ENCODE data around the gene FOXA3. TPM values are rescaled to one million over a fixed set of nuclear protein-coding genes. Genes with fewer than 3 reads are reported as not detected.

FOXA3 gene
- polyA plus RNA-seq, 3 donors from 2014 or later = not detected

DNA sequence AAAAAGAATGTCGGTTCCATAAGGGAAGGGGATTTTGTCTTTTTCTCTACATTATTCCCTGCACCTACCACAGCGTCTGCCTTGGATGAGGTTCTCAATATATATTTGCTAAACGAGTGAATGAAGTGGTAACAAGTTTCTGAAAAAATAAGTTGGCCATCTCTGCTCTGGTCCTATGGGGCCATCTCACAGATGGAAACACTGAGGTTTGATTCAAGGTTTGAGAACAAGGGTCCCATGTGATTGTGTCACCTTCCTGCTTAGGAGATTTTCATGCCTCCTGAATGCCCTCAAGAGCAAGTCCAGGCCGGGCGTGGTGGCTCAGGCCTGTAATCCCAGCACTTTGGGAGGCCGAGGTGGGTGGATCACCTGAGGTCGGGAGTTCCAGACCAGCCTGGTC is 35.1 kb downstream of the FOXA3 start:
- no peak for DNase-seq
- no peak overlapping the region for H3K4me3 Mint-ChIP-seq
- H3K4me1 Mint-ChIP-seq = peaks cover 19 to 21% of the 10 kb centered on the region in 2 donors
- H3K36me3 Mint-ChIP-seq = peaks cover 8 to 14% (median 9%) of the 10 kb centered on the region in 3 donors
- H3K27me3 Mint-ChIP-seq (ENCODE audit: low read depth in 3 of 3) = peaks cover 8 to 11% (median 11%) of the 10 kb centered on the region in 3 donors
- H3K27ac Mint-ChIP-seq = no peak overlapping the region
- no peaks in the 10 kb centered on the region for H3K9me3 Mint-ChIP-seq

DNA sequence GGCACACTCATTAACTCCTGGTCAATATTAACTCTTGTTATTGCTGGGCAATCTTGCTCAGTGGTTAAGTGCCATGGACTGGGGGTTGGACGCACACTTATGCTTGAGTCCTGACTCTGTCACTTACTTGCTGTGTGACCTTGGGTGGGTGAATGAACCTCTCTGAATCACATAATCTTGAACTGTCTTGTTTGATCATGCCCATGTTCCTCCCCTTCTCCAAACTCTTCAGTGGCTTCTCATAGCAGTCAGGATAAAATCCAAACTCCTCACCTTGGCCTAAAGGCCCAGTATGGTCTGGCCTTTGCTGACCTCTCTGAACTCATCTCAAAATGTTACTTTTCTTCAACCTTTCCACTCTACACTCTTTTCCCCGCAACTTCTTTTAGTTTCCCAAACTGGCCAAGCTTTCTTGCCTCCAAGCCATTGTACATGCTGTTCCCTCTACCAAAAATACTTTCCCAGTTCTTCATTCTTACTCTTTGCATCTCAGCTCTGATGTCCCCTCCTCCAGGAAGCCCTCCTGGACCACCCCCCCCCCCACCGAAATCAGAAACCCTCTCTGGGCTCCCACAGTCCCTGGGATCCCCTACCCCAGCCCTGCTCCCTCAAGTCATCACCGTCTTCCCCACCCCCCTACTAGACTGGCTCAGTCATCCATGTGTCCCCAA is 35.9 kb downstream of the FOXA3 start:
- DNase-seq = no peak
- peaks cover 19 to 21% of the 10 kb centered on the region in 2 donors for H3K4me1 Mint-ChIP-seq
- H3K4me3 Mint-ChIP-seq = peak overlapping the region in 4 of 5 donors; percentile 44 to 56 (median 53)
- H3K27me3 Mint-ChIP-seq (ENCODE audit: low read depth in 3 of 3) = peaks cover 8 to 12% (median 11%) of the 10 kb centered on the region in 3 donors
- no peak overlapping the region for H3K27ac Mint-ChIP-seq
- H3K36me3 Mint-ChIP-seq = peaks cover 6 to 14% (median 9%) of the 10 kb centered on the region in 3 donors
- H3K9me3 Mint-ChIP-seq = no peaks in the 10 kb centered on the region

DNA sequence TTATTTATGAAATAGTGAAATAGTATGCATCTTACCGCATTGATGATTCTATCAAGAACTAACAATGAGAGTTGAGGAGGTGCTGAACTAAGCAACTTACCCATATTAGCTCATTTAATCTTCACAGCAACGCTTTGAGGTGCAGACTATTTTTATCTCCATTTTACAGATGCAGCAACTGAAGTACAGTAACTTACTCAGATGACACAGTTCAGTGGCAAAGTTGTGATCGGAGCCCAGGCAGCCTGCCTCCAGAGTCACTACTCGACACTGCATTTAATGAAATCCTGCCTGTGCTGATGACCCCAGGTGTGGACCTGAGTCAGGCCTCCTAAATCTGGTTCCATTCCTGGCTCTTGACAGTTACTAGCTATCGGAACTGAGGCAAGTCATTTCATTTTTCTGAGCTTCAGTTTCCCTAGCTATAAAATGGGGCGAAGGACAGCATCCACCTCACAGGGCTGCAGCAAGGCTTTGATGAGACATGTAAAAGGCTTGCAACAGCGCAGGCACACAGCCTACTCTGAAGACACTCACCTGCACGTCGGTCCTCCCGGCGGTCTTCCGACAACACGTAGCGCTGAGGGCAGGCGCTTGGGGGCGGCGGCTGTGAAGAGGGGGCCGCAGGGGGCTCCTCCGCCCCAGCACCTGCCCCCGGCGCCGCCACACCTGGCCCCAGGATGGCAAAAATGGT is 36.8 kb downstream of the FOXA3 start:
- Mint-ChIP-seq H3K27ac (peak overlapping the region in 1 of 6 donors; percentile 46), H3K4me3 (peak overlapping the region; percentile 43 to 64 (median 55))
- DNase-seq = no peak

DNA sequence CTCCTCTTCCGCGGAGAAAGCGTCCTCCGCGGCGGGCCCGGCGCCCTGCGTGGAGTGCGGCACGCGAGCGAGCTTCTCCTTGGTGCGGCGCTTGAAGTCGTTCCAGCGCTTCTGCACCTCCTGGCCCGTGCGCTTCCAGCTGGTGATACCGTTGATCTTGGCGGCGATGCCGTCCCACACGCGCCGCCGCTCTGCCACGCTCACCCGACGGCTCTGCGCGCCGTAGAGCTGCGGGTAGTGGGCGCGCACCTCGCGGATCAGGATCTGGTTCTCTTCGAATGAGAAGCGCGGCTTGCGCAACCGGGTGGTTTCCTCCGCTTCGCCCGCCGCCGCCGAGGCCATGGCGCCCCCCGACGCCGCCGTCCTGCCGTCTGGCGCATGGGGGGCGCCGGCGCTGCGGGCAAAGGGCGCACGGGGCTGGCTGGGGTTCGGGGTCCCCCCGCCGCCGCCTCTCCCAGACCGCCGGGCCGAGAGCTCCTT is 37.3 kb downstream of the FOXA3 start:
- peak overlapping the region in 3 of 5 donors; percentile 35 to 55 (median 44) for H3K4me3 Mint-ChIP-seq
- H3K27me3 Mint-ChIP-seq (ENCODE audit: low read depth in 3 of 3) = peaks cover 11 to 14% (median 12%) of the 10 kb centered on the region in 3 donors
- peaks cover 19 to 21% of the 10 kb centered on the region in 2 donors for H3K4me1 Mint-ChIP-seq
- H3K27ac Mint-ChIP-seq = peak overlapping the region in 2 of 6 donors; percentile 58 to 80
- H3K9me3 Mint-ChIP-seq = no peaks in the 10 kb centered on the region
- peak; percentile 37 to 43 (median 42) for DNase-seq
- peaks cover 0 to 14% (median 9%) of the 10 kb centered on the region in 3 donors for H3K36me3 Mint-ChIP-seq

More for the DNA sequence above, 36.8 kb downstream of the FOXA3 start:
- peaks cover 9 to 14% (median 12%) of the 10 kb centered on the region in 3 donors for H3K27me3 Mint-ChIP-seq (ENCODE audit: low read depth in 3 of 3)
- H3K9me3 Mint-ChIP-seq = no peaks in the 10 kb centered on the region
- peaks cover 0 to 14% (median 9%) of the 10 kb centered on the region in 3 donors for H3K36me3 Mint-ChIP-seq
- H3K4me1 Mint-ChIP-seq = peaks cover 19 to 21% of the 10 kb centered on the region in 2 donors

DNA sequence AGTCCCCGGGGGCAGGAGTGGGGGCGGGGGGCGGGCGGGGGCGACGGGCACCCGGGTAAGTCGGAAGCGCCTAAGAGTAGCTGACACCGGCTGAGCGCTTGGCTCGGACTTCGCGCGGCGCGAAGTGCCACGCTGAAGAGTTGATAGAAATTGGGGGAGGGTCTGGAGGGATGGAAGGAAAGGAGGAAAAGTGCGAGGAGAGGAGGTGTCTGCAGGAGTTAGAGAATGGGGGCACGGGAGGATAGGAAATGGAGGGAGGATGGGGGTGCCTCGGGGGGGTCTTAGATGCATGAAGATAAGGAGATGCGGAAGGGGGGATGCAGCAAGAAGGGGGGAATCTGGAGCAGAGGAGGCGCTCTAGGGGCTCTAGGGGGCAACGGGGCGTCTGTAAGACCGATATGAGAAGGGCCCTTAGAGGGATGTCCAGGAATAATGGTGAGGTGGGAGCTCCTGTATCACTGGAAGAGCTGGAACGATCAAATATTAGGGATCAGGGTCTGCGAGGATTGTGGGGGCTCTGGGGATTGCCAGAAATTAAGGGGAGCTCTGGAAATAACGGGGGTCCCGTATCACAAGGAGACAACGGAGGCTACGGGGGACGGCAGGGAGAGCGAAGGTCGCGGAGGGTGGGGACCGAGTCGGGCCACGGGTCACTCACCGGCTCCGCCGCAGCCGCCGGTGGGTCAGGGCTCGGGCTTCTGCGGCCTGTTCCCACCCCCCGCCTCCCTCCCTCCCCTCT is 38.0 kb downstream of the FOXA3 start, which contains the start of gene MYPOP:
MYPOP (minus strand) TSS at position 702 of the 739 bp plus-strand sequence. CDS start 840 bp downstream, outside the sequence.
- H3K36me3 Mint-ChIP-seq = peaks cover 0 to 14% (median 9%) of the 10 kb centered on the region in 3 donors
- no peaks in the 10 kb centered on the region for H3K9me3 Mint-ChIP-seq
- peak within 1 kb of the TSS; percentile 80 to 94 (median 88) for H3K27ac Mint-ChIP-seq
- H3K4me3 Mint-ChIP-seq = peak within 1 kb of the TSS; percentile 93 to 98 (median 96)
- DNase-seq = no peak
- H3K4me1 Mint-ChIP-seq = peaks cover 19 to 21% of the 10 kb centered on the region in 2 donors
- peaks cover 11 to 14% (median 12%) of the 10 kb centered on the region in 3 donors for H3K27me3 Mint-ChIP-seq (ENCODE audit: low read depth in 3 of 3)

DNA sequence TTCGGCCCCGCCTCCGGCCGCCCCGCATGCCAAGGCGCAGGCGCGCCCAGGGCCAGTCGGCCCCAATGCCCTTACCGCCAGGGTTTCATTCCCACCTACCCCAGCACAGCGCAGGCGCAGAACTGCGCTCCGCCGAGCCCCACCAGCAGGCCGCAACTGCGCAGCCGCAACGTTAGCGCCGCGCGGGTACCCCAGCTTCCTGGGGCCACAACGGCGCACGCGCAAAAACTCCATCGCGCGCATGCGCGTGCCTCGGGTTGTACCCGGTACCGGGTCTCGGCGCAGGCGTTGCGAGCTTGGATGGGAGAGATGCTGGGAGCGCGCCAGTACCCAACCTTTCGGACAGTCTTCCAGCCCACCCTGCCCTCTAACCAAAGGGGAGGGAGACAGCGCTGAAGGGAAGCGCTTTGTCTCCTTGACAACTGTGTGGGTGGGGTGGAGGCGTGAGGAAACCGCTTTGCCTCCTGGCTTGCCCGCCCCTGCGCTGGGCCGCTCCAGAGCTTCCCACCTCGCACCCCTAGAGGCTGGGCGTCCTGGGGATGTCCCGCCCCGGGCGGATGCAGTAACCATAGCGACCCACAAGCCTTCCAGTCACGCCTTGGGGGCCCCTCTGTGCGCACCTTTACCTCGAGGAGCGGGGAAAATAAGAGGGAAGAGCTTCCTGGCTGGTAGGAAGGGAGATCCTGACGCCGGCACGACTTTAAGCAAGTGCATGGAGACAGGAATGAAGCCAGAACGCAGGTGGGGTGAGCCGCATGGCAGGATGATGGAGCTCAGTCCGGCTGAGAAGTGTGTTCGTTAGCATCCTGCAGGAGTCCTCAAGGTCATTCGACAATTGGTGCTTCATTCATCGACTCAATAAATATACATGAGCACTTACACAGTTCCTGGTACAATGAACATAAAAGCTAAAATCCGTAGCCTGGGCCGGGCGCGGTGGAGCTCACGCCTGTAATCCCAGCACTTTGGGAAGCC is 38.8 kb downstream of the FOXA3 start:
- peak overlapping the region; percentile 80 to 89 (median 86) for H3K27ac Mint-ChIP-seq
- H3K4me3 Mint-ChIP-seq = peak overlapping the region; percentile 93 to 98 (median 96)
- H3K27me3 Mint-ChIP-seq (ENCODE audit: low read depth in 3 of 3) = peaks cover 11 to 17% (median 12%) of the 10 kb centered on the region in 3 donors
- H3K4me1 Mint-ChIP-seq = peaks cover 19 to 21% of the 10 kb centered on the region in 2 donors
- peak; percentile 100 for DNase-seq
- no peaks in the 10 kb centered on the region for H3K9me3 Mint-ChIP-seq
- peaks cover 0 to 14% (median 9%) of the 10 kb centered on the region in 3 donors for H3K36me3 Mint-ChIP-seq

DNA sequence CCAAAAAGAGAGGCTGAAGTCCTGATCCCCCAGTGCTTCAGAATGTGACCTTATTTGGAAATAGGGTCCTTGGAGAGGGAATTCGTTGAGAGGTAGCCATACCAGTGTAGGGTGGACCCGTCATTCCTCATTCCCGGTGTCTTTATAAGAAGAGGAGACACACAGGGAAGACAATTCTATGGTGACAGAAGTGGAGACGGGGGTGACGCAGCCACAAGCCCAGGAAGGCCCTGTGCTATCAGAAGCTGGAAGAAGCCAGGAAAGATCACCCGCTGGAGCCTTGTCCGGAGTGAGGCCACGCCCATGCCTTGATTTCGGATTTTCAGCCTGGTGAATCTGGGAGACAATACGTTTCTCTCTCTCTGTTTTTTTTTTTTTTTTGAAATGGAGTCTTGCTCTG is 40.9 kb downstream of the FOXA3 start:
- DNase-seq = no peak
- no peaks in the 10 kb centered on the region for H3K9me3 Mint-ChIP-seq
- H3K4me1 Mint-ChIP-seq = peaks cover 17 to 19% of the 10 kb centered on the region in 2 donors
- H3K27ac Mint-ChIP-seq = no peak overlapping the region
- H3K4me3 Mint-ChIP-seq = peak overlapping the region in 1 of 5 donors; percentile 32
- H3K27me3 Mint-ChIP-seq (ENCODE audit: low read depth in 3 of 3) = peaks cover 12 to 17% (median 14%) of the 10 kb centered on the region in 3 donors
- H3K36me3 Mint-ChIP-seq = peaks cover 0 to 7% (median 3%) of the 10 kb centered on the region in 3 donors

DNA sequence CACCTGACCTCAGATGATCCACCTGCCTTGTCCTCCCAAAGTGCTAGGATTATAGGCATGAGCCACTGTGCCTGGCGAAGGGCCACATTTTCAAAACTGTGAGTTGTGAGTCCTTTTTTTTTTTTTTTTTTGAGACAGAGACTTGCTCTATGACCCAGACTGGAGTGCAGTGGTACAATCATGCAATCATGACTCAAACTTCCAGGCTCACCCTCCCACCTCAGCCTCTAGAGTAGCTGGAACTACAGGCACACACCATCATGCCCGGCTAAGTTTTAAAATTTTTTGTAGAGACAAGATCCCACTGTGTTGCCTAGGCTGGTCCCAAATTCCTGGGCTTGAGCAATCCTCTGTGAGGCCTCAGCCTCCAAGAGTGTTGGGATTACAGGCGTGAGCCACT is 42.1 kb downstream of the FOXA3 start:
- no peaks in the 10 kb centered on the region for H3K36me3 Mint-ChIP-seq
- H3K4me3 Mint-ChIP-seq = no peak overlapping the region
- H3K9me3 Mint-ChIP-seq = no peaks in the 10 kb centered on the region
- peak overlapping the region in 1 of 6 donors; percentile 61 for H3K27ac Mint-ChIP-seq
- peaks cover 6 to 13% of the 10 kb centered on the region in 2 donors for H3K4me1 Mint-ChIP-seq
- no peak for DNase-seq
- peaks cover 13 to 15% (median 14%) of the 10 kb centered on the region in 3 donors for H3K27me3 Mint-ChIP-seq (ENCODE audit: low read depth in 3 of 3)

DNA sequence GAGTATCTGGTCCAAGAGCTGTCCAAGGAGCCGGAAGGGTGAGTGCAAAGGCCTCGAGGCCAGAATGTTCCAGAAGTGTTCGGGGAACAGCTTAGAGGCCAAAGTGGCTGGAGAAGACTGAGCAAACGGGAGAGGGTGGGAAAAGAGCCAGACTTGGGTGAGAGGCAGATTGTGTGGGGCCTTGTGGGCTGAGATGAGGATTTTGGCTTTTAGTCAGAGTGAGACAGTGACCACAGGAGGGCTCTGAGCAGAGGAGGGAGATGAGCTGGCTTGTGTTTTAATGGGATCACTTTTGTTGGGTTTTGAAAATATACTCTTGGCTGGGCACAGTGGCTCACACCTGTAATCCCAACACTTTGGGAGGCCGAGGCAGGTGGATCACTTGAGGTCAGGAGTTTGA is 44.8 kb downstream of the FOXA3 start:
- DNase-seq = no peak
- Mint-ChIP-seq H3K4me1 (peaks cover 0 to 2% of the 10 kb centered on the region in 2 donors), H3K4me3 (no peak overlapping the region), H3K36me3 (no peaks in the 10 kb centered on the region), H3K9me3 (no peaks in the 10 kb centered on the region), H3K27ac (no peak overlapping the region), H3K27me3 (ENCODE audit: low read depth in 3 of 3) (peaks cover 4 to 16% (median 11%) of the 10 kb centered on the region in 3 donors)

DNA sequence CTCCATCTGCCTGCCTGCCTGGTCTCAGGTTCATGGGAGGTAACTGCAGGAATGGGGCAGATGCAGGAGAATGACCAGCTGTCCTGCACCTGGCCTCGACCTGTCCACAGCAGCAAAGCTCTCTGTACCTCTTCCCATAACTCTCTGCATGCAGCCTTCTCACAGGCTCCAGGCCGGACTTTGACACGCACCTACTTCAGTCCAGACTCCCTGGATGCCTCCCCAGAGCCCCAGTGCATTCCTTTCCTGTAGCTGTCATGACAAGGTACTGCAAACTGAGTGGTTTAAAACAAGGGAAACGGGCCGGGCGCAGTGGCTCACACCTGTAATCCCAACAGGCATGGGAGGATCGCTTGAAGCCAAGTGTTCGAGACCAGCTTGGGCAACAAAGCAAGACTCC is 47.2 kb downstream of the FOXA3 start:
- Mint-ChIP-seq H3K9me3 (no peaks in the 10 kb centered on the region), H3K27ac (no peak overlapping the region), H3K4me3 (no peak overlapping the region), H3K27me3 (ENCODE audit: low read depth in 3 of 3) (peaks cover 2 to 14% (median 10%) of the 10 kb centered on the region in 3 donors), H3K4me1 (no peaks in the 10 kb centered on the region), H3K36me3 (no peaks in the 10 kb centered on the region)
- no peak for DNase-seq

DNA sequence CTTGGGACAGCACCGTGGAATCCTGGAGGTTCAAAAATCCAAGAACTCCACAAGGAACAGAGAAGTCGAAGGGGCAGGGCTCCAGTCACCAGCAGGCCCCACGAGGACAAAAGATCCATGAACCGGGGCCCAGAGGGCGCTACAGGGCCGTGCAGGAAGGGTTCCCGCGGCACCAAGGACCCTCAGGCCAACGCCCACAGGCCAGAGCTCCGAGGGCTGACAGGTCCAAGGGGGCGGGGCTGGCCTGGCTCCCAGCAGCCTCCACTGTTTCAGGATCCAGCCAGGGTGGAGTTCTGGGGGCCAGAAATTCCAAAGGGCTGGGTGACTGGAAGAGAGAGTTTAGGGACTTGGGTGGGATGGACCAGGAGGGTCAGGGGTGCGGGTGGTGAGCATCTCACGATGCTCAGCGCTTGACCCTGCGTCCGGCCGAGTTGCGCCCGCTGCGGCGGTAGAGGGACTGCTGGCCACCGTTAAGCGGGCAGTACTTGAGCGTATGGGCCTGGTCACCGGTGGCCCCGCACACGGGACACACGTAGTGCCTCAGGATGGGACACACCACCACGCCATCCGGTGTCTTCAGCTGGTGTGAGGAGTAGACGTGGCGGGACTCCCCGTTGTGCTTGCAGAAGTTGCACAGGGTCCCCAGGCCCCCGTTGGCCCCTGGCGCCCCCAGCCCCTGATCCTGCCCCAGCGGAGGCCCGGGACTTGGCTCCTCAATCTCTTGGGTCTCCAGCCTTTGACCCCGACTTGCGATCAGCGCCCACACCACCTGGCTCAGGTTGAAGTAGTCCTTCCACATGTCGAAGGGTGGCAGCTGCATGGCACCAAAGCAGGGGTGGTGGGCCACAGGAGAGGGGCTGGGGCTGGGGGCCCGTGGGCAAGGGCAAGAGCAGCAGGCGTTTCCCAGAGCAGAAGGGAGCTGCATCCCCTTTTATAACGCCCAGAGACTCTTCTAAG is 50.0 kb downstream of the FOXA3 start, which contains the start of gene NANOS2:
NANOS2 (minus strand) TSS at position 905 of the 957 bp plus-strand sequence; CDS start at position 820, 85 bp downstream.
- H3K36me3 Mint-ChIP-seq = no peaks in the 10 kb centered on the region
- H3K27me3 Mint-ChIP-seq (ENCODE audit: low read depth in 3 of 3) = peaks cover 8 to 19% (median 14%) of the 10 kb centered on the region in 3 donors
- no peak within 1 kb of the TSS for H3K4me3 Mint-ChIP-seq
- DNase-seq = no peak
- H3K27ac Mint-ChIP-seq = no peak within 1 kb of the TSS
- H3K4me1 Mint-ChIP-seq = no peaks in the 10 kb centered on the region
- no peaks in the 10 kb centered on the region for H3K9me3 Mint-ChIP-seq

Measured in immature natural killer cell (primary cell).